HEK293 (cell line): ENCODE data around the gene RGSL1.

ENCODE experiments used
- ZNF274 ChIP-seq, 2 experiments: fragments of 200-500 bp in 1 of 2; fragments of 450-650 bp in 1 of 2; sonication (Bioruptor generic) in 1 of 2; formaldehyde crosslinking in 1 of 2; IDR thresholded peaks; 2 replicates each; pipeline versions ENCODE4 v1.5.1 to v1.6.1; 2014 to 2016; ENCODE audit warnings: borderline replicate concordance in 1 of 2, inconsistent platforms in 1 of 2, low read length in 1 of 2, missing biosample characterization in 1 of 2, missing genetic modification characterization in 1 of 2
- ZNF37A ChIP-seq: fragments of 450-650 bp; IDR thresholded peaks from 2 replicates; pipeline ENCODE4 v1.5.1; 2018; ENCODE audit warnings: missing biosample characterization, missing genetic modification characterization
- ZNF558 ChIP-seq: fragments of 450-650 bp; formaldehyde crosslinking; IDR thresholded peaks from 2 replicates; pipeline ENCODE4 v1.5.1; 2016; ENCODE audit warnings: missing biosample characterization, missing genetic modification characterization
- ZNF777 ChIP-seq: fragments of 450-650 bp; formaldehyde crosslinking; IDR thresholded peaks from 2 replicates; pipeline ENCODE4 v1.5.1; 2017; ENCODE audit warnings: missing biosample characterization, missing genetic modification characterization, borderline replicate concordance
- ZNF791 ChIP-seq: fragments of 450-650 bp; formaldehyde crosslinking; IDR thresholded peaks from 2 replicates; pipeline ENCODE4 v1.5.1; 2016; ENCODE audit warnings: missing biosample characterization, missing genetic modification characterization
- TF ChIP-seq, protein P1 (sequence below): fragments of 450-650 bp; formaldehyde crosslinking; IDR thresholded peaks from 2 replicates; pipeline ENCODE4 v1.5.1; 2016; ENCODE audit warnings: missing biosample characterization, missing genetic modification characterization
- TF ChIP-seq, protein P2 (sequence below): fragments of 450-650 bp; formaldehyde crosslinking; IDR thresholded peaks from 2 replicates; pipeline ENCODE4 v1.5.1; 2016; ENCODE audit warnings: missing biosample characterization, missing genetic modification characterization
- TF ChIP-seq, protein P3 (sequence below): fragments of 450-650 bp; formaldehyde crosslinking; IDR thresholded peaks from 2 replicates; pipeline ENCODE4 v1.5.1; 2016; ENCODE audit warnings: missing biosample characterization, missing genetic modification characterization

DNA sequence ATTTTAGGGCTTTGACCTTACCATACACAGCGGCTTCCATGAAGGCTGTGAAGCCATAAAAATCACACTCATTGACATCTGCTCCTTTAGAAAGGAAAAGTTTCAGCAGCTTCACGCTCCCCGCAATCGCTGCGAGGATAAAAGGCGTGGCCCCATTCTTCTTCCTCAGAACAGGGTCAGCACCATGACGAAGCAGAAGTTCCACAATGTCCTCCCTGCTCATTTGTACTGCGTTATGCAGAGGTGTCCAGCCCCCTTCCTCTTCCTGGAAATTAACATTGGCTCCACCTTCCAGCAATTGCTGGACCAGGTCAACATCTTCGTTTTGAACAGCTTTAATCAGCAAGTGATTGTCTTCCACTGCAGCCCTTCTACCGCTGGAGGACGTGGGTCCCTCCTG, 136.4 kb downstream of the RGSL1 start:
- TF ChIP-seq, protein P1, sequence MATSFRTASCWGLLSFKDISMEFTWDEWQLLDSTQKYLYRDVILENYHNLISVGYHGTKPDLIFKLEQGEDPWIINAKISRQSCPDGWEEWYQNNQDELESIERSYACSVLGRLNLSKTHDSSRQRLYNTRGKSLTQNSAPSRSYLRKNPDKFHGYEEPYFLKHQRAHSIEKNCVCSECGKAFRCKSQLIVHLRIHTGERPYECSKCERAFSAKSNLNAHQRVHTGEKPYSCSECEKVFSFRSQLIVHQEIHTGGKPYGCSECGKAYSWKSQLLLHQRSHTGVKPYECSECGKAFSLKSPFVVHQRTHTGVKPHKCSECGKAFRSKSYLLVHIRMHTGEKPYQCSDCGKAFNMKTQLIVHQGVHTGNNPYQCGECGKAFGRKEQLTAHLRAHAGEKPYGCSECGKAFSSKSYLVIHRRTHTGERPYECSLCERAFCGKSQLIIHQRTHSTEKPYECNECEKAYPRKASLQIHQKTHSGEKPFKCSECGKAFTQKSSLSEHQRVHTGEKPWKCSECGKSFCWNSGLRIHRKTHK (tag by site-specific recombination): no peak
- TF ChIP-seq, protein P2, sequence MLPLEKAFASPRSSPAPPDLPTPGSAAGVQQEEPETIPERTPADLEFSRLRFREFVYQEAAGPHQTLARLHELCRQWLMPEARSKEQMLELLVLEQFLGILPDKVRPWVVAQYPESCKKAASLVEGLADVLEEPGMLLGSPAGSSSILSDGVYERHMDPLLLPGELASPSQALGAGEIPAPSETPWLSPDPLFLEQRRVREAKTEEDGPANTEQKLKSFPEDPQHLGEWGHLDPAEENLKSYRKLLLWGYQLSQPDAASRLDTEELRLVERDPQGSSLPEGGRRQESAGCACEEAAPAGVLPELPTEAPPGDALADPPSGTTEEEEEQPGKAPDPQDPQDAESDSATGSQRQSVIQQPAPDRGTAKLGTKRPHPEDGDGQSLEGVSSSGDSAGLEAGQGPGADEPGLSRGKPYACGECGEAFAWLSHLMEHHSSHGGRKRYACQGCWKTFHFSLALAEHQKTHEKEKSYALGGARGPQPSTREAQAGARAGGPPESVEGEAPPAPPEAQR (tag by site-specific recombination): no peak
- TF ChIP-seq ZNF37A (tag by site-specific recombination) (no peak), ZNF777 (tag by site-specific recombination) (no peak), ZNF274 (IDR thresholded peaks at IDR 0.05; ENCODE audit: low read length) (no peak), ZNF274 (tag by site-specific recombination; IDR thresholded peaks at IDR 0.05; ENCODE audit: borderline replicate concordance) (no peak), ZNF791 (tag by site-specific recombination) (no peak), ZNF558 (no peak)
- TF ChIP-seq, protein P3, sequence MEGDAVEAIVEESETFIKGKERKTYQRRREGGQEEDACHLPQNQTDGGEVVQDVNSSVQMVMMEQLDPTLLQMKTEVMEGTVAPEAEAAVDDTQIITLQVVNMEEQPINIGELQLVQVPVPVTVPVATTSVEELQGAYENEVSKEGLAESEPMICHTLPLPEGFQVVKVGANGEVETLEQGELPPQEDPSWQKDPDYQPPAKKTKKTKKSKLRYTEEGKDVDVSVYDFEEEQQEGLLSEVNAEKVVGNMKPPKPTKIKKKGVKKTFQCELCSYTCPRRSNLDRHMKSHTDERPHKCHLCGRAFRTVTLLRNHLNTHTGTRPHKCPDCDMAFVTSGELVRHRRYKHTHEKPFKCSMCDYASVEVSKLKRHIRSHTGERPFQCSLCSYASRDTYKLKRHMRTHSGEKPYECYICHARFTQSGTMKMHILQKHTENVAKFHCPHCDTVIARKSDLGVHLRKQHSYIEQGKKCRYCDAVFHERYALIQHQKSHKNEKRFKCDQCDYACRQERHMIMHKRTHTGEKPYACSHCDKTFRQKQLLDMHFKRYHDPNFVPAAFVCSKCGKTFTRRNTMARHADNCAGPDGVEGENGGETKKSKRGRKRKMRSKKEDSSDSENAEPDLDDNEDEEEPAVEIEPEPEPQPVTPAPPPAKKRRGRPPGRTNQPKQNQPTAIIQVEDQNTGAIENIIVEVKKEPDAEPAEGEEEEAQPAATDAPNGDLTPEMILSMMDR: no peak
